Activated CD8-positive, alpha-beta memory T cell treated with anti-CD3 and anti-CD28 coated beads for 1 hour (primary cell): ENCODE measurements around the gene SP6.
A peak's percentile ranks its signal among the peaks of the same experiment; 100 is the strongest.

ENCODE experiments used
- DNase-seq, 2 donors: peaks; one replicate each; pipeline ENCODE4 v3.0.0-alpha.2; 2020; ENCODE audit warnings: low read depth in 1 of 2; ENCODE audit errors: extremely low read depth in 1 of 2

SP6 gene

DNA sequence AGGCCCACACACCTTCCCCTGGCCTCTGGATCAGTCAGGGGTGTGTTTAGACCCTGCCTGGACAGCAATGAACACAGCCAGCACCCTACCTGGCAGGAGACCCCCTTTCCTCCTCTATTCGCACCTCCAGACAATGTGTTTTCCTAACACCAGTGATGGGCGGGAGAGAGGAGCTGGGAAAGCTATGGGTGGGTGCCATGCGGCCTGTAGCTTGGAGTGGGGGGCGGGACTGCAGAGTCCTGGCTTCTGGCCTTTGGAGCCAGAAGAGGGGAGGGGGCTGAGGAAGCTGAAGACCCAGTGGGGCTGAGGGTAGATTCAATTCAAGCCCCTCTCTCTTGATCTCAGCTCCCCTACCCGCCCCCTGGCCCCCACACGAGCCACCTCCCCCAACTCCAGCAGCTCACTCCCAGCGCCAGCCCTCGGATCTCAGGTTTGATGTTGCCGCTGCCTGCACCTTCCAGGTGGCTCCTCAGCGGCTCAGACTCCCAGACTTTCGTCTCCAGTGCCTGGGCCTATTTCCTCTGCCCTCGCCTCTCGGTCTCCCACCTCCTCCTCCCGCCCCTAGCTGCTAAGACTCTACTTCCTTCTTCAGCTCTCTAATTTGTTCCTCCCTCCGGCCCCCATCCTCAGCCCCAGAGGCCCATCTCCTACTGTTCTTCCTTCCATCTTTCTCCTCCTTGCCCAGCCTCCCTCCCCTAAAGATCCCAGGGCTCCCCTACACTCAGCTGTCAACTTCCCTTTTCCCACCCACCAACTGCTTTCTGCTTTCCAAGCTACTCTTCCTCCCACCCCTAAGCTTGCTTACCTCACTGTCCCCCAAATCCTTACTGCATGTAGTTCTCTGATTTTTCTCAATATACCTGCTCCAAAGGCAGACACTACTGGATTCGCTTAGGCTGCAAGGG is 6.8 kb upstream of the SP6 start:
- no peak for DNase-seq

DNA sequence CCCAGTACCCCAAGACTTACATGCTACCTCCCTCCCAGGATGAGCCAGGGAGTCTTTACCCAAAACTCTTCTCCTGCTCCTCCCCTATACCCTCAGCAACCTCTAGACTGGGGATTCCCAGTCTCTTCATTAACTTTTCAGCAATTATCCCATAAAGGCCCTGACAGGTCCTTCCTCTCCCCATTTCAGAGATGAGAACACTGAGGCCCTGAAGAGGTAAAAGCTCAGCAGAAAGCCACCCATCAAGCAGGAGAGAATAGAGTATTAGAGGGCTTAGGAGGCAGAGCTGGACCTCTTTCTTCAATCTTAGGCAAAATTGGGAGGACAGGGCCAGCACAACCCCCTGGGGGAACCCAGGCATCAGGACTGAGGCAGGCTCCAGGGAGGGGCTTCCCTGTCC is 5.9 kb upstream of the SP6 start:
- DNase-seq = no peak

DNA sequence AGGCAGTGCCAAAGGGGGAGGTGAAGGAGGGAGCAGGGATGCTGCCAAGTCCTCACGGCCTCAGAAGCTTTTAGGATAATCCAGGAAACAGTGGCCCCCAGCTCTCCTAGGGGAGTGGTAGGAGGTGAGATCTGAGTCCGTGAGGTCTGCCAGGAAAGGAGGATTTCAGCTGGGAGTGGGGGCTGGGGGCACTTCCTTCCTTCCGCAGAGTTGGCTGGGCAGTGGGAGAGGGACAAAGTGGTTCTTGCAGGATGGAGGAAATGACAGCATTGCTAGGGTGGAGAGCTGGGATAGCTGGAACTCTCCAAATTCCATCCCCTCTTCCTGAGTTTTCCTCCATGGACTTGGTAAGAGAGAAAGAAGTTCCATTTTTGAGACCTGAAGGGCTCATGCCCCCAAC is 4.8 kb upstream of the SP6 start:
- no peak for DNase-seq

- no peak for DNase-seq
Measured at GRCh38 chr17:47853616-47854015, 2.7 kb upstream of the SP6 start.

DNA sequence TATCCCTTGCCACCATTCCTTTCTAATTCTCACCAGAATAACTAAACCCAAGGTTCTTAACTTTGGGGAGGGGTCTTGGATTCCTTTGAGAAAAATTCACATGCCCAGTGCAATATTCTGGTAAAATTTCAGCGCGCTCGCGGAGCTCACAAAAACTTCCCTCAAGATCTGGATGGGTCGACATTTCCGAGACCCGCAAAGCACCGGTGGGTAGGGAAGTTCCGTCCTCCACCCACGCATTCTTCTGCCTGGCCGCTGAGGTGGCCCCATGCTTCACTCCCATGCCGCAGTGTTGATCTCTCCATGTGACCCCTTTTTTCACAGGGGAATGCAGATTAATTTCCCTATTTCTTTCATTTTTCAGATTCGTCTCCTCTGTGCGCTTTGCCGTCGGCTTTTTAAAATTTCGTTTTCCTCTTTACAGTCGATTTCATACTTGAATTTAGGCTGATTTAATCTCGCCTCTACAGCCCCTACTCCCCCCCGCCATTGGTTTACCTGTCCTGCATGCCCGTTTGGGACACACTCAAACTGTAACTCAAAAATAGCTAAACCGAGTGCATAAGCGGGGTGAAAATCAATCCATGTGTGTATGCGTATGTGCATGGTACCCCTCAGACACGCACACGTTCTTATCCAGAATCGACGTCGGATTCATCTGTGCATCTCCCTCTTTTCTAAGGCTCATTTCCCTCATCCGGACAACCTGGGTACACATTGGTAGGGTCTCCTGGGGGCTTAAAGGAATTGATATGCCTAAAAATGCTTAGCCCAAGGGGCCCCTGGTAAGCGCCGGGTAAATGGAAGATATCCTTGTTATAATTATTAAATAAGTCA is 1.4 kb upstream of the SP6 start:
- DNase-seq = no peak

GRCh38 chr17:47851764-47852112 is 775 bp upstream of the SP6 start:
- DNase-seq = no peak

DNA sequence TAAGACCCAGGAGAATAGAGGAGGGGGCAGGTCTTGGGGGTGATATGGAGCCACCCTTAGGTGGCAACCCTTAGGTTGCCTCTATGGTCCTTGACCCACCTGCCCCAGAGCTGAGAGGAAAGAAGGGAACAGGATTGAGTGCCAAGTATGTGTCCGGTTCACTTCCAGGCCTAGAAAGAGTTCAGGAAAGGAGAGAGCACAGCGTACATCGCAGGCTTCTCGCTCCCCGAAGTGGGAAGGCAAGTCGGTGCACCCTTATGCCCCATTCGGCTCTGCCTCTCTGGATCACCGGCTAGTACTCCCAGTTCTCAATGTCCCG is 631 bp downstream of the SP6 start:
- DNase-seq = no peak

DNA sequence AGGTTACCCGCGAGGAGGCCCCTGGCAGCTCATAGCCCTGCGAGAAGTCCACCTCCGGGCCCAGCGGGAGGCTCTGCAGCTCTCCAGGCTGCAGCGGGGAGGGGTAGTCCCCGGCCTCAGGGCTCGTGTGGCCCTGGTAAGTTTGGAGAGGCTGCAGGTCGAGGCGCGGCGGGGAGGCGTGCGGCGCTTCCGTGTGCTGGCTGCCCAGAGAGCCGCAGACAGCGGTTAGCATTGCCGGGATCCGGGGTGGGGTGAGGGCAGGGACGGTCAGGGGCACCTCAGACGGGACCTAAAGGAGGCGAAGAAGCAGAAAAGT is 2.8 kb downstream of the SP6 start:
- no peak for DNase-seq

- no peak for DNase-seq
Measured at GRCh38 chr17:47847341-47848197, 3.4 kb downstream of the SP6 start.

DNA sequence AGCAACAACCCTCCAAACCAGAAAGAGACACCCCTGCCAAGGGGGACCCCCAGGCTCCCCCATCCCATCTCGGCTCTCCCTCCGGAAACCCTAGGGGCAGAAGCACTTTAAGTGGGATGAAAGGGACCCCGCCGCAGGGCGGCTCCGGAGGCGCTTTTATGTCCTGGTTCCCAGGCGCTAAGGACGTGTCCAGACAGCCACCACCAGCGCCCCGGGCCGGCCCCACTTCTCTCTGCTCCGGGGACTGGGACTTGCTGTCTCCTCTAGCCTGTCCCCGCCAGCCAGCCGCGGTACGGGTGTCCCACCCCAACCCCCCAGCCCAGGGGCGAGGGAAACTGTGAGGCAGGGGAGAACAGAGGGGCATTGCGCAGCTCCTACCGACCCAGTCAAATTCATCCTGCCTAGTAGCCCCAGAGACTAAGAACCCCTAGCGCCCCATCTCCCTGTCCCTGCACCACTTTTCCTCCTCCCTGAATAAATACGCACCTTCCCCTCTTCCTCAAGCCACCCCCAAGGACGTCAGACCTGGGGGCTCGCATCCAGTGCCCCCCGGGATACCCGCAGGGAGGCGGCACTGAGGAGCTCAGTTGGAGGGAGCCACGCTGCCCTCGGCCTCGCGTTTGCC is 4.1 kb downstream of the SP6 start:
- no peak for DNase-seq

GRCh38 chr17:47845716-47846075 is 5.3 kb downstream of the SP6 start:
- DNase-seq = no peak

DNA sequence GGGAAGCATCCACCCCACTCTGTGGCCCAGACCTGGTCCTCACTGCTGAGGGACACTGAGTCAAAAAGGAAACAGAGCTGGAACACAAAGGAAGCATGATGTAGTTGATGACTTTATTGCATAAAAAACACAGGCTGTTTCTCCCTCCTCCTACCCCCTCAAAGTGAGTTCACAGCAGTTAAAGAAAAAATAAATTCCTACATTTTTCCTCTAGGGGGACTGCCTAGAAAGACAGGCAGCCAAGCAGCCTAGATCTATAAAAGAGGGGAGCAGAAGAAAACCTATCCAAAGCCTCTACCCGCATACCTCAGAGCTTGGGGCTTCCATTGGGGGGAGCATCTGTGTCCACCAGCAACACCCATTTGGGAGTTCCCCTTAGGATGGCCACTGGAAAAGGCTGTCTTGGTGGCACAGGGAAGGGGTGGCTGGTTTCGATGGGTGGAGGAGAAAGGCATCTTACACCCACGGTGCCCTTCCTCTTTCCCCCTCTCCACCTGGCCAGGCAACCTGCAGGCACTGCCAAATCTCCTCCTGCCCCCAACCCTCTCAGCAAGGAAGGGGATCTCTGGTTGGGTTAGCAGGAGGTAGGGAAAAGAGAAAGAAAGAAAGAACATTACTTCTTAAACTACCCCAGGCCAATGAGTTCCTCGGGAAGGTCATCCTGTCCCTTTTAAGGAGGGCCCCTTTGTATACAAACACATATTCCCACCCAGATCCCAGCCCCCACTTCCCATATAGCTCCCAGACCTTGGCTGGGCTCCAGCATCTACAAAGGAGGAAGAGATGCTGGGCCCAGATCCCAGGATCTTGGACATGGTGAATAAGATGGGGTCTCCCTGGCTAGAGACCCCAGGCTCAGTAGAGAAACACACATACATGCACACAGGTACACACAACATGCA is 5.9 kb downstream of the SP6 start:
- no peak for DNase-seq

DNA sequence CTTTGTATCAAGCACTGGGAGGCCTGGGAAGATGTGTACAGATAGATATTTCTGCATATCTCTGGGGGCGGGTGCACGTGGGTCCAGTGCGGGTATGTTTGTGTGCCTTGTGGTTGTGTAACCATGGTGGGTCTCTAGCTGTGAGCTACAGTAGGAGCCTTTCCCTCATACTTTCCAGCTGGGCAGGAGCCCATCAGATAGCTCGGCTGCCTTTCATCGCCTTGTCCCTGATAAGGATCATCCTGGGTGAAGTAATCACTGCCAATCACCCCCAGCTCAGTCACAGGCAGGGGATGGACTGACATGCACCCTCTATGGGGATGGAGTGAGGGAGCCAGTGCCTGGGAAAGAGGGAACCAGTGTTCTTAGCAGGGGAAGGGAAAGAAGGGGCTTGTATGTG is 6.7 kb downstream of the SP6 start:
- DNase-seq = no peak

GRCh38 chr17:47843391-47843730 is 7.6 kb downstream of the SP6 start:
- DNase-seq = no peak

DNA sequence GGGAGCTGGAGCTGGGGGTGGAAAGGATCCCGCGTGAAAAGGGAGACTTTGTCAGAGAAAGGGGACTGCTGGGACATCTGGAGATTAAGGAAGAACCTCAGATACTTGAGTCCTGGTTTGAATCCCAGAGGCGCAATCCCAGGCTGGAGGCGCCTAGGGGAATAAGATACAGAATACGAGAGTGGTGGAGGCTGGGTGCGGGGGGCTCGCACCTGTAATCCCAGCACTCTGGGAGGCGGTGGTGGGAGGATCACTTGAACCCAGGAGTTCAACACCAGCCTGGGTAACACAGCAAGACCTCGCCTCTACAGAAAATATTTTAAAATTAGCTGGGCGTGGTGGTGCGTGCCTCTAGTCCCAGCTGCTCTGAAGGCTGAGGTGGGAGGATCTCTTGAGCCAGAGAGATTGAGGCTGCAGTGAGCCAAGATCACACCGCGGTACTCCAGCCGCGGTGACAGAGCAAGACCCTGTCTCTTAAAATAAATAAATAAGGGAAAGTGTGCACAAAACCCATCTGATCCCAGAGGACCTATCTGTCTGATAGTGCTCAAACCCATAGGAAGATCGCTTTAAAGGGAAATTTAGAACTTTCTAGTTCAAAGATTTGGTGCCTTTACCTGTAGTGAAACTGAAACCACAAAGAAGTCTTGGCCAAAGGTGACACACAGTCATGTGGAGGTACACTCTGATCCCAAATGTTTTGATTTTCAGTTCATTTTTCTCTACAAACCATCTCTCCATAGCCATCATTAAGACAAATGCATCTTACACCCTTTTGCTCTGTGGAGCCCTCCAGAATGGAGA is 9.3 kb downstream of the SP6 start:
- no peak for DNase-seq

- peak; percentile 60 to 77 for DNase-seq
Measured at GRCh38 chr17:47840742-47841487, 10.0 kb downstream of the SP6 start, which contains the start of gene SCRN2. Gene SCRN2, minus strand, starts transcription at chr17:47841273. Its CDS starts 430 bp downstream, at chr17:47840843.

- no peak for DNase-seq
Measured at GRCh38 chr17:47840001-47840741, 10.8 kb downstream of the SP6 start.

GRCh38 chr17:47839071-47839470 is 11.9 kb downstream of the SP6 start:
- no peak for DNase-seq
